HK-2 (cell line): Measurements from ENCODE around the gene SVIL.
A peak's percentile ranks its signal among the peaks of the same experiment; 100 is the strongest.
"Not testable (repeated sequence)": the region's sequence is repeated elsewhere in the genome, so short reads cannot be mapped to it uniquely, and the experiment has no call there.

Source experiments
- DNase-seq: peaks from one replicate; pipeline ENCODE4 v3.0.0-alpha.2; 2018; ENCODE audit not compliant: unreplicated experiment

Gene SVIL

DNA sequence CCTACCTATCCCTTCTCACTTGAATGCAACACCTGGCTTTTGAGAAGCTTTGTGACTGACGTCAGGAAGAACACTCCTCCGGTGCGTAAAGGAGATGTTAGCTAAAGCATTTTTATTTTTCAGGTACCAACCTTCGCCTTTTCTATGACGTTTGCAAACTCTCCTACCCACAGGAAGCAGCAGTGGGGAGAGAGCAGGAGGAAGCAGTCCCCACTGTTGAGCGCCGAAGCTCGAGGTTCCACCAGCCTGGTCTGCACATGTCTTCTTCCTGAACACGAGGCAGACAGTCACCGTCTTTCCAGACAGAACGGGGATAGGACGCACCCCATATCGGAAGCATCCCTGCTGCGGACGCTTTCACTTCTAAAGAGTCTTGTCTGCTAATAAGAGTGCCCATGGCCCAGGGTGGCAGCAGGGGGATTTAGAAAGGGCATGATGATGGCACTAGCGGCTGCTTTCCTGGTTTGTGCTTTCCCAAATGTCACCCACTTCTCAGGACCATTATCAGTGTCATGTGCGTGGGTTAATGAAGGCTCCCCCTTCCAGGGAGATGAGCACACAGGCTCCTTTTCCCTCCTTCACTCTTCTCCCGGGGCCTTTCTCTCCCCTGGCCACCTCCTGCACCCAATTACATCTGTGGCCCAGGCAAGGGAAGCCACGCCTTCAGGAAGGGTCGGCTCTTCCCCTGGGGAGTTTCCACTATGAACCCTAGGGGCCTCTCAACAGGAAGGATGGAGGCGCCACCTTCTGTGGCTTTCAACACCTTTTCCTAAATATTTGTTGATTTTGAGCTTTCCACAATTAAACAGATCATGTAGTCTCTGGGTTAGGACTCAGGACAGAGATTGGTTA, 147.5 kb downstream of the SVIL start:
- not testable (repeated sequence) for DNase-seq

- DNase-seq: no peak
Observed at GRCh38 chr10:29486433-29486832, 148.3 kb downstream of the SVIL start.

DNA sequence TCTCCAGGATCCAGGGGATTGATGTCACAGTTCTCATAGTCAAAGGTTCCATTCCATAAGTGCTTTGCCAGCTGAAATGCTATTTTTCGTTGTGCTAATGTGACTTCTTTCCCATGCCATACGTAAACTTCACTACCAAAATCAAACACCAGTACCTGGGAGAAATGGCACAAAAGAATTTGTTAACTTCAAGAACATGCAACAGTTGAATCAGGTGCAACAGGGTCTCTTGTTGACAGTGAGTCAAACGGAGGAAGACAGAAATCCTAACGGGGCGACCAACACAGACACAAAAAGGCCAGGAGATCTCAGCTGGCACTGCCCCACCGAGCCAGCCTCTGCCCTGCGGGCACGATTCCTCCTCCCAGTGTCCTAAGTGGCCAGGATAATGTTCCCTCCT, 150.1 kb downstream of the SVIL start:
- DNase-seq: not testable (repeated sequence)

DNA sequence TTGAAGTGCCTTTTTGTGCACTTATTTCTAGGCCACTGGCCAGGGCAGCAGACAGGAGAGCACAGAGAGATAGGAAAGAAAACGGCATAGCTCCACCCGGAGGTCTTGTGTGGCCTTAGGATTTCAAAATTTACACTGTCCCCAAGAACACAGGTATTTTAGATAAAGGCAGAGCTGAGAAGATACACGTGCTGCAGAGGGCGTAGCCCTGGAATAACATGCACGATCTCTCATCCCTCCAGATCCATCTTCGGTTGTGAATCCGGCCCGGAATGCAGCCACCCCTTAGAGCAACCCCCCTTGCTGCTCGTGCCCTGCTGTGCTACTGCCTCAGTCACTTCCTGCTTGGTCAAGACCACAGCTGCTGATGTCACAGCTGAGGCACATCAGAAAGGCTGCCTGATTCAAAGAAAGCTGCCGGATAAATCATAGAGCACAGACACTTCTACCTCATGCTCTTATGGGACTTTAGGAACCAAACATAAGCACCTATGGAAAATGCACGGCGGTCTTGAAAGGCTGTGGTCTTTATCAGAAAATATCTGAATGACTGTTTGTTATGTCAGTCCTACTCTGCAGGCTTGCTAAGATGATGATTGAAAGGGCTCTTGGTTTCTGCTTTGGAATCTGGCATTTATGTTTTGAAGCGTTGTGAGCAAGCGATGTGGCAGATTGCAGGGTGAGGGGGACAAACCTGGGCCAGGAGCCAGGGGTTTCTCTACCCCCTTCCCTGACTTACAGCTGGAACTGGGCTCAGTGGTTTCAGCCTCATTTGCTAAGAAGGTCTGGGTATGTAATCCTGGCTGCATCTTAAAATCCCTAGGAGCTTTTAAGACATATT, 152.0 kb downstream of the SVIL start:
- no peak for DNase-seq

- no peak for DNase-seq
Observed at GRCh38 chr10:29481906-29482440, 152.8 kb downstream of the SVIL start.

- no peak for DNase-seq
Observed at GRCh38 chr10:29479981-29480954, 154.5 kb downstream of the SVIL start.

DNA sequence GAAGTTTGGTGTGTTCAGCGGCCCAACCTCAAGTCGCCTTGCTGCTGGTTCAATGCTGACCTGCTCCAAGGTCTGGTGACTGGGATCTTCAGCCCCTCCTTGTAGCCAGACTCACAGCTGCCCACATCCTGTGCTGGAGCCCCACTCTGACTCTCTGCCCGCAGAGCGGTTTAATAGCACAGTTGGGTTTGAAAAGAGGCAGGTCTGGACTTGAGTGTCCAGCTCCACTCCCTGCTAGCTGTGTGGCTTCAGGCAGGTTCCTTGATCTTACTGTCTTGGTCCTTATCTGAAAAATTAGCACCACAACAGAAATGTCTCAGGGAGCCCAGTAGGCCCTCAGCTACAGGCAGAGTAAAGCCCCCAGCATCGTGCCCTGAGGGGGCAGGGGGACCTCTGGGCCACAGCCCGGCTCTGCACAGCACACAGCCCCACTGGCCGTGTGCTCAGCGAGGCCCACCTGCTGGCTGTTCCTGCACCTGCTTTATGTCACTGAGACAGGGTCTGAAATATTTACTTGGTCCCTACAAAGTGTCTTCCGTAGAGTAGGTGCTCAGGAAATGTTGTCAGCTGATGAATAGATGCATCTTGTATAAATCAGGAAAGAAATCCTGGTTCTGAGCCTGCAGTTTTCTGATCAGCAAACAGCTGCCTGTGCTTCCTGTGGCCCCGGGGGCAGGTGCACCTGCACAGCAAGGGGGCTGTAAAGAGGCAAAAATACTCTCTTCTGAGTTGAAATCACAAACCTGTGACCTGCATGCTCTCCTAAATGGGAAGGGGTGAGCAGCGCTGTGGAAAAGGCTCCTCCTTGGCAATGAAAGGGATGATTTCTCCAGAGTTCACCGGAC, 155.5 kb downstream of the SVIL start:
- DNase-seq: no peak

DNA sequence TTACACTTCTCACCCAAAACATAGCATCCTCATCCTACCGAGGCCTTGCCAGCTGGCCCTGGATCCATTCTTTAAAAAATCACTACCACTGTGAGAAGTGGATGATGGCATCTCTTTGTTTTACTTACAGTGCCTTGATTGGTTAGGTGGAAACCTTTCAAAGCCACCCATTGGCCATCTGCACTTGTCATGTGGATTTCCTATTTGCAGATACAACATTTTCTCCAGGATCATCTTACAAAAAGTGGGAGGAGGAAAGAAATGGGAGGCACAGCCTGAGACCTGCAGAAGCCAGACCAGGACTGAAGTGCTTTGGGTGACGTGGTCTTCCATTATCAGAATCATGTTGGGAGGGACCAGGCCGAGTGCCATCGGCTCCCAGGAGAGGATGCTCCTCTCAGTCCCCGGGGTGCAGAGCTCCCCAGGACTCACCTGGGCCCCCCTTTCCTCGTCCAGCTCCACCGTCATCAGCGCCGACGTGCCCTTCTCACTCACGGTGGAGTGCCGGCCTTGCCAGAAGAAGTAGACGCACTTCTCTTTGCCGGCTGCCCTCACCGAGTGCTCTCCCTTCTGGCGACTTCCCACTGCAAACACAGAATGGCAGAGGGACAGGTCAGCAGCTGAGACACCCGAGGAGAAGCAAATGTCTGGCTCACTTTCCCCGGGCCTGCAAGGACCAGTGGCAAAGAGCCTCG, 161.2 kb downstream of the SVIL start:
- no peak for DNase-seq

- DNase-seq: no peak
Observed at GRCh38 chr10:29473087-29473356, 161.7 kb downstream of the SVIL start.

GRCh38 chr10:29472301-29473086, 162.3 kb downstream of the SVIL start:
- DNase-seq: no peak

GRCh38 chr10:29471544-29471859, 163.3 kb downstream of the SVIL start:
- peak; percentile 33 for DNase-seq

DNA sequence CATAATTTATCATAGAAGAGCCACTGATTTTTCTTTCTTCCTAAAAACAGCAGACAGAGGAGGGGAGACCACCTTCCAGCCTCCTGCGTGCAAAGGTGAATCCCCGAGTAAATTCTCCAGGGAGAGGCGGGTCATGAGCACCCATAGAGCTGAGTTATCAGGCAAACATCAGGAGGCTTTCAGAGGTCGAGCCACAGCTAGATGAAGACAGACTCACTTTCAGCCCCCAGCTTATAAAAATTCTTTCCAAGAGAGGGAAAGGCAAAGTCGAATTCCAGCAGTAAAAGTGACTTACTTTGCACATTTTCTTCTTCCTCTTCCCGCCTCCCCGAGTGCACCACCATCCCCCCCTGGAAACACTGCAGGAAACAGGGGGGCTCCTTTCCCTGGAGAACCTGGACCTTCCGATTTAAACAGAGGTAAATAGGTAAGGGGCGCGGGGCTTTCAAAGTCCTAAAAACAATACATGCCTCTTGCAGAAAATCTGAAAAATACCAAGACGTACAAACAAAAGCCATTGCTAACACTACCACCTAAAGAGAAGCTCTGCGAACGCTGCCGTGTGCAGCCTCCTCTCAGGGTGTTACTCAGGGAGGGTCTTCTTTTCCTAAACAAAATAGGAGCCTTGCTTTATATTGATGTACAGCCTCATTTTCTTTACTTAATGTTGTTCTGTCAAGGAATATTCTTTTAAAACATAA, 163.8 kb downstream of the SVIL start:
- no peak for DNase-seq

GRCh38 chr10:29470355-29470705, 164.4 kb downstream of the SVIL start:
- DNase-seq: no peak

GRCh38 chr10:29469481-29470354, 165.1 kb downstream of the SVIL start:
- no peak for DNase-seq

DNA sequence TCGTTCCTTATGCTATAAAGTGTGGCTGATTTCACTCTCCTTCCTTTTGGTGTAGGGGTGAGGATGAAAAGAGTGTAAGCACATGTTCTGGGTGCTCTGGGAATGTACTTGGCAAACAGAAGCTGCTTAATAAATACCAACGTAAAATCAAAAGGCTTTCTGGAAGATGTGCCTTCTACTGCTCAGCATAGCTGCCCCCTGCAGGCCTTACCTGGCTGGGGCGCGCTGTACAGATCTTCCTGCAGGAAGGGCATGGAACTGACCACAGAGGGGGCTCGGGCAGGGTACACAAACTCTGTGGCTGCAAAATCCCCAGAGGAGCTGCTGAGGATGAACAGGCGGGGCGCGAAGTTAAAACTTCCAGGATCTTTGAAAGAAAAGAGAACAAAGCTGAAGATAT, 169.4 kb downstream of the SVIL start:
- no peak for DNase-seq

- DNase-seq: not testable (repeated sequence)
Observed at GRCh38 chr10:29464671-29465171, 170.1 kb downstream of the SVIL start.

GRCh38 chr10:29461042-29461441, 173.7 kb downstream of the SVIL start:
- DNase-seq: no peak

DNA sequence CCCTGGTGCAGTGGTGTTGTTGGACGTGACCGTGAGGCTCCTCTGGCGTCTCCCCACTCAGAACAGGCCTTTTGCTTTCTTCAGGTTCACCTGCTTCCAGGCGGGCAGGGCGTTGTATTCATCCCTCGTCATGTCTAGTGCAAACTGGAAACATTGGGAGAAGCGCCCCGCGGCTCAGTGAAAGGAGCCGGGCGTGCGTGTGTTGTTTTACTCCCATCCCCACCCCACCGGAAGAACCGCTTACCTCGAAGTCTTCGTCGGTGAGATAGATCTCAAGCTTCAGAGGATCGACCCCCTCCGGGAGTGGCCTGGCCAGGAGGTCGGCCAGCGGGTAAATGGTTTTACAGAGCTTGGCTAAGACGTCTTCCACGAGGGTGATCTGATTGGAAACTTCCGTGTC, 176.6 kb downstream of the SVIL start:
- not testable (repeated sequence) for DNase-seq
